Suppressor macrophage treated with lipopolysaccharide for 1 hour (primary cell): ENCODE data around the gene ZNF593.
A peak's percentile ranks its signal among the peaks of the same experiment; 100 is the strongest.

ENCODE experiments used
- DNase-seq, 3 donors: peaks; one replicate each; pipeline ENCODE4 v3.0.0-alpha.2; 2020 to 2022

The ZNF593 gene

GRCh38 chr1:26153966-26154532 lies 15.7 kb upstream of the ZNF593 start:
- DNase-seq, result peak; percentile 30 to 46 (median 39)

GRCh38 chr1:26154750-26155149 lies 15.0 kb upstream of the ZNF593 start:
- no peak for DNase-seq

- DNase-seq, result no peak
Observed at GRCh38 chr1:26155370-26156284, 14.1 kb upstream of the ZNF593 start.

GRCh38 chr1:26156285-26157038 lies 13.2 kb upstream of the ZNF593 start:
- DNase-seq, result no peak

- DNase-seq, result no peak
Observed at GRCh38 chr1:26158271-26158907, 11.3 kb upstream of the ZNF593 start.

GRCh38 chr1:26158908-26159742 lies 10.6 kb upstream of the ZNF593 start, which contains the start of gene FAM110D:
TSS of gene FAM110D (plus strand) at chr1:26159079. CDS start at chr1:26161292, 2,213 bp downstream.
- no peak for DNase-seq

GRCh38 chr1:26159743-26160039 lies 10.0 kb upstream of the ZNF593 start:
- no peak for DNase-seq

GRCh38 chr1:26160527-26161414 lies 8.9 kb upstream of the ZNF593 start:
- DNase-seq, result no peak

GRCh38 chr1:26161415-26162219 lies 8.1 kb upstream of the ZNF593 start:
- peak; percentile 63 to 84 (median 70) for DNase-seq

GRCh38 chr1:26162220-26162709 lies 7.4 kb upstream of the ZNF593 start:
- no peak for DNase-seq

GRCh38 chr1:26163684-26164035 lies 6.0 kb upstream of the ZNF593 start:
- DNase-seq, result no peak

GRCh38 chr1:26164036-26164860 lies 5.5 kb upstream of the ZNF593 start:
- DNase-seq, result peak; percentile 49 to 83 (median 71)

GRCh38 chr1:26164861-26165842 lies 4.6 kb upstream of the ZNF593 start:
- peak in 2 of 3 donors; percentile 24 to 47 for DNase-seq

- no peak for DNase-seq
Observed at GRCh38 chr1:26166719-26167281, 2.9 kb upstream of the ZNF593 start.

- no peak for DNase-seq
Observed at GRCh38 chr1:26168410-26169197, 1.1 kb upstream of the ZNF593 start, which contains the start of gene C1orf232. TSS of gene C1orf232 (minus strand) at chr1:26168963. CDS start at chr1:26168499, 464 bp downstream.

- no peak for DNase-seq
Observed at GRCh38 chr1:26169198-26169554, 532 bp upstream of the ZNF593 start.

- no peak for DNase-seq
Observed at GRCh38 chr1:26170472-26170821, 739 bp downstream of the ZNF593 start.
